GM12873 (cell line): ENCODE data around the gene COA1.

Source experiments
- CTCF ChIP-seq: IDR thresholded peaks from 2 replicates; pipeline ENCODE4 v1.5.1; 2012; ENCODE audit warnings: low read depth, mild to moderate bottlenecking, moderate library complexity, low read length, control low read depth; ENCODE audit not compliant: insufficient read depth; ENCODE audit errors: missing control alignments

COA1 gene

GRCh38 chr7:43753843-43754242 lies 24.5 kb upstream of the COA1 start:
- TF ChIP-seq CTCF = peak; percentile 16

GRCh38 chr7:43753271-43753810 lies 24.0 kb upstream of the COA1 start:
- TF ChIP-seq CTCF = no peak

GRCh38 chr7:43752411-43752810 lies 23.1 kb upstream of the COA1 start:
- TF ChIP-seq CTCF = no peak

GRCh38 chr7:43750016-43750887 lies 20.9 kb upstream of the COA1 start:
- no peak for TF ChIP-seq CTCF

GRCh38 chr7:43749383-43749940 lies 20.1 kb upstream of the COA1 start:
- no peak for TF ChIP-seq CTCF

GRCh38 chr7:43747328-43748105 lies 18.2 kb upstream of the COA1 start:
- TF ChIP-seq CTCF = no peak

GRCh38 chr7:43742692-43743091 lies 13.4 kb upstream of the COA1 start:
- no peak for TF ChIP-seq CTCF
